Erythroblast (primary cell): ENCODE measurements around the gene STPG4.

Experiments used
- DNase-seq, 2 experiments: peaks; one replicate each; lab custom pipeline; 2025; lab: John Stamatoyannopoulos, UW
- GATA1 ChIP-seq: IDR thresholded peaks from 2 replicates; pipeline ENCODE4 v1.6.1; 2011; ENCODE audit warnings: low read depth, mild to moderate bottlenecking, control low read depth, low read length, moderate library complexity
- POLR2A ChIP-seq: IDR thresholded peaks from 2 replicates; pipeline ENCODE4 v1.6.1; 2011; ENCODE audit warnings: mild to moderate bottlenecking, low read length

Gene STPG4

GRCh38 chr2:47048801-47049480, 106.2 kb downstream of the STPG4 start:
- no peak for DNase-seq
- TF ChIP-seq GATA1 (no peak), POLR2A (no peak)

GRCh38 chr2:47046271-47046670, 108.8 kb downstream of the STPG4 start:
- DNase-seq, result peak; percentile 36 to 60
- TF ChIP-seq GATA1 (no peak), POLR2A (no peak)

- no peak for TF ChIP-seq GATA1
- no peak for TF ChIP-seq POLR2A
- no peak for DNase-seq
Observed at GRCh38 chr2:47043891-47044239, 111.2 kb downstream of the STPG4 start.

- TF ChIP-seq POLR2A, result no peak
- TF ChIP-seq GATA1, result no peak
- no peak for DNase-seq
Observed at GRCh38 chr2:47043142-47043890, 111.8 kb downstream of the STPG4 start.

GRCh38 chr2:47041891-47042684, 113.0 kb downstream of the STPG4 start:
- DNase-seq, result no peak
- TF ChIP-seq GATA1, result no peak
- TF ChIP-seq POLR2A, result no peak

GRCh38 chr2:47041063-47041462, 114.0 kb downstream of the STPG4 start:
- no peak for DNase-seq
- TF ChIP-seq GATA1, result no peak
- no peak for TF ChIP-seq POLR2A

DNA sequence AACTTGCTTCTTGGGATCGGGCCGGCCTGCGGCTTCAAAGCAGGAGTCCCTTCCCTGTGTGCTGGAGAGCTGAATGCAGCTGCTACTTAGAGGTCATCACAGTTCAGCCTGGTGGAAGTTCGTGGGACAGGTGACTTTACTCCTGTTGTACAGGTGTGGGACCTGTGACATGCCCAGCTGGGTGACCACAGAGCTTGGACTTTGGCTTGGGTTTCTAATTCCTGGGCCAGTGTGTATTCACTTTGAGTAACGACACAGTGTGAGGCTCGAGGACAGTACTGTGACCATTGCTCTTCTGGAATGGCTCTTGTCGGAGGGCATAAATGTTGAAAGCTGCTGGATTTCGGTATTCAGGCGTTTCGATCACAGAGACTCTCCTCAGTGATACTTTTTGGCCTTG, 114.5 kb downstream of the STPG4 start:
- TF ChIP-seq GATA1, result no peak
- no peak for TF ChIP-seq POLR2A
- no peak for DNase-seq

- TF ChIP-seq GATA1 (no peak), POLR2A (no peak)
- DNase-seq, result no peak
Observed at GRCh38 chr2:47039913-47040562, 115.1 kb downstream of the STPG4 start.

- no peak for DNase-seq
- no peak for TF ChIP-seq GATA1
- no peak for TF ChIP-seq POLR2A
Observed at GRCh38 chr2:47039489-47039870, 115.6 kb downstream of the STPG4 start.

GRCh38 chr2:47038656-47039488, 116.2 kb downstream of the STPG4 start:
- no peak for DNase-seq
- TF ChIP-seq POLR2A (no peak), GATA1 (no peak)

GRCh38 chr2:47037678-47038077, 117.4 kb downstream of the STPG4 start:
- no peak for DNase-seq

More at GRCh38 chr2:47037678-47038077, 117.4 kb downstream of the STPG4 start:
- TF ChIP-seq GATA1 (no peak), POLR2A (no peak)
